Testis (tissue), 2 donors: ENCODE measurements around the gene ZDHHC17.

Source experiments
- CTCF ChIP-seq, 3 experiments: fragments of 450-650 bp in 2 of 3; fragments of 200-600 bp in 1 of 3; sonication (generic) in 1 of 3; IDR thresholded peaks; one replicate each; pipeline ENCODE4 v1.5.1; 2016 to 2019; ENCODE audit warnings: antibody characterized with exemption in 3 of 3, mild to moderate bottlenecking in 2 of 3, moderate library complexity in 1 of 3
- POLR2A ChIP-seq: fragments of 450-650 bp; IDR thresholded peaks from one replicate; pipeline ENCODE4 v1.6.1; 2017; ENCODE audit warnings: antibody characterized with exemption, mild to moderate bottlenecking, moderate library complexity

- no peak for TF ChIP-seq CTCF (IDR thresholded peaks at IDR 0.05)
- TF ChIP-seq POLR2A, result no peak
These were observed 18.6 kb downstream of the ZDHHC17 start for GRCh38 chr12:76782526-76782925.
